Activated naive CD8-positive, alpha-beta T cell (primary cell): Measurements from ENCODE around the gene RTCA.
"Not testable (repeated sequence)": the region's sequence is repeated elsewhere in the genome, so short reads cannot be mapped to it uniquely, and the experiment has no call there.

Experiments
- H3K27ac Mint-ChIP-seq: one replicate; pipeline ENCODE4 v1.8.0; 2021; ENCODE audit warnings: mixed read lengths
- H3K27me3 Mint-ChIP-seq: one replicate; pipeline ENCODE4 v1.8.0; 2021; ENCODE audit warnings: mixed read lengths
- H3K36me3 Mint-ChIP-seq: one replicate; pipeline ENCODE4 v1.8.0; 2021; ENCODE audit warnings: mixed read lengths
- H3K4me1 Mint-ChIP-seq: one replicate; pipeline ENCODE4 v1.8.0; 2021; ENCODE audit warnings: low read depth, mixed read lengths
- H3K4me3 Mint-ChIP-seq: one replicate; pipeline ENCODE4 v1.8.0; 2021; ENCODE audit warnings: mild to moderate bottlenecking, mixed read lengths
- H3K9me3 Mint-ChIP-seq: one replicate; pipeline ENCODE4 v1.8.0; 2021; ENCODE audit warnings: low read depth, mixed read lengths

RTCA gene

DNA sequence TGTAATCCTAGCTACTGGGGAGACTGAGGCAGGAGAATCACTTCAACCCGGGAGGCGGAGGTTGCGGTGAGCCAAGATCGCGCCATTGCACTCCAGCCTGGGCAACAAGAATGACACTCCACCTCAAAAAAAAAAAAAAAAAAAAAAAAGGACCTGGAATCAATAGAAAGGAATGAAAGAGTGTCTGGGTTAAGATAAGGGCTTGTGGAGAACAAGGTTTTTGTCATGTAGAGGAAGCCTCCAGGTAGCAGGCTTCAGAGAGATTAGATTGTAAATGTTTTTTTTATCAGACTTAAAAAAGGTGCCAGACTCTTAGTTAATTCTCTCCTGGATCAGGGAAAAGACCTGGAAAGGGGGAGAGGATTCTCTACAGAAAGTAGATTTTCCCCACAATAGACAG is 71.9 kb downstream of the RTCA start:
- not testable (repeated sequence) for H3K27me3 Mint-ChIP-seq, H3K4me1 Mint-ChIP-seq, H3K36me3 Mint-ChIP-seq, H3K9me3 Mint-ChIP-seq, H3K27ac Mint-ChIP-seq, H3K4me3 Mint-ChIP-seq

GRCh38 chr1:100339735-100340134 is 73.7 kb downstream of the RTCA start:
- H3K27ac Mint-ChIP-seq, H3K27me3 Mint-ChIP-seq, H3K9me3 Mint-ChIP-seq, H3K36me3 Mint-ChIP-seq, H3K4me1 Mint-ChIP-seq, H3K4me3 Mint-ChIP-seq: not testable (repeated sequence)

DNA sequence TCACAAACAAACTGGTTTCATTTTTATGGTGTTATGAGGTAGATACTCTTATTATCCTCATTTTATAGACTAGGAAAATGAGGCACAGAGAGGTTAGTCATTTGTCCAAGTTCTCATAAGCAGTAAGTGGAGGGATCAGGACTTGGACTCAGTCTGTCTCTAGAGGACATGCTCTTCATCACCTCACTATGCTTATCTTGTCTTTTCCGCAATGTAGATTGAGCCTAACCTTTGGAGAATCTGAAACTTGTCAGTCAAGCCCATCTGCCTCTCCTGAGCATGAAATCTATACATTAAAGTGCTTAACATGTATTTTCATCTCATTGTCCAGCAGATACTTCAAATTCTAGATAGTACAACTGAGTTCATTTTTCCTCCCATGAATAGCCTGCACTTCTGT is 74.5 kb downstream of the RTCA start:
- H3K9me3 Mint-ChIP-seq, result no peaks in the 10 kb centered on the region

DNA sequence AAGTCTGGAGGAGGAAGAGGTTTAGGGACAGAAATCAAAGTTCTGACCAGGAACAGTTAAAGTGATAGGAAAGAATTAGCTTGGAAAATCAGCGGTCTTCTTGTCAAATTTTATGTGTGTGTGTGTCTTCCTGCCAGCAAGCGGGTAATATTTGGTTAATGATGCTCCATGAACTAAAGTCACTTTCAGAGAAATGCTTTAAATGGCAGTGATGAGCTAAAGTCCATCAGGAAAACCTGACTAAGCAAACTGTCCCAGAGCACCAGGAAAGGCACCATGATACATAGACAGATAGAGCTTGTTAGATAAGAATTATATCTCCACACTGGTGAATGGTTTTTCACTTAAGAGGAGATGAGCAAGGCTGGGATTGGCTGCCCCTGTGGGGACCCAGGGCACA is 76.3 kb downstream of the RTCA start:
- no peaks in the 10 kb centered on the region for H3K27me3 Mint-ChIP-seq
- no peak overlapping the region for H3K27ac Mint-ChIP-seq
- no peak overlapping the region for H3K4me3 Mint-ChIP-seq
- H3K36me3 Mint-ChIP-seq, result no peaks in the 10 kb centered on the region
- no peaks in the 10 kb centered on the region for H3K9me3 Mint-ChIP-seq
- H3K4me1 Mint-ChIP-seq, result no peaks in the 10 kb centered on the region

More for the DNA sequence above, 74.5 kb downstream of the RTCA start:
- no peak overlapping the region for H3K4me3 Mint-ChIP-seq
- no peaks in the 10 kb centered on the region for H3K36me3 Mint-ChIP-seq
- H3K27ac Mint-ChIP-seq, result no peak overlapping the region
- no peaks in the 10 kb centered on the region for H3K27me3 Mint-ChIP-seq
- H3K4me1 Mint-ChIP-seq, result no peaks in the 10 kb centered on the region
